ENCODE results near the gene DUSP14. TPM values are rescaled to one million over a fixed set of nuclear protein-coding genes. Genes with fewer than 3 reads are reported as not detected.
"Not testable (repeated sequence)": the region's sequence is repeated elsewhere in the genome, so short reads cannot be mapped to it uniquely, and the experiment has no call there.

Gene DUSP14, protein sequence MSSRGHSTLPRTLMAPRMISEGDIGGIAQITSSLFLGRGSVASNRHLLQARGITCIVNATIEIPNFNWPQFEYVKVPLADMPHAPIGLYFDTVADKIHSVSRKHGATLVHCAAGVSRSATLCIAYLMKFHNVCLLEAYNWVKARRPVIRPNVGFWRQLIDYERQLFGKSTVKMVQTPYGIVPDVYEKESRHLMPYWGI
- polyA plus RNA-seq (ENCODE audit: insufficient read length) = 13.4 TPM
- long read RNA-seq, donor 1, transcript DUSP14-206 (3 exons, 1,537 nt) = major isoform, 15 of 17 reads
- long read RNA-seq, donor 1, partial matches to known transcripts = 0 of 17 reads
- long read RNA-seq, donor 1, other reads (novel, unspliced or antisense) = 0 of 17 reads
- long read RNA-seq, donor 2, transcript DUSP14-206 (3 exons, 1,537 nt) = major isoform, 19 of 19 reads
- long read RNA-seq, donor 2, partial matches to known transcripts = 0 of 19 reads
- long read RNA-seq, donor 2, other reads (novel, unspliced or antisense) = 0 of 19 reads
- long read RNA-seq, donor 3, transcript DUSP14-206 (3 exons, 1,537 nt) = major isoform, 10 of 10 reads
- long read RNA-seq, donor 3, partial matches to known transcripts = 0 of 10 reads
- long read RNA-seq, donor 3, other reads (novel, unspliced or antisense) = 0 of 10 reads
- long read RNA-seq, donor 4 = 0 reads
- long read RNA-seq, donor 5, transcript DUSP14-206 (3 exons, 1,537 nt) = major isoform, 19 of 20 reads
- long read RNA-seq, donor 5, partial matches to known transcripts = 0 of 20 reads
- long read RNA-seq, donor 5, other reads (novel, unspliced or antisense) = 0 of 20 reads
- long read RNA-seq, donor 6, transcript DUSP14-206 (3 exons, 1,537 nt) = major isoform, 8 of 8 reads
- long read RNA-seq, donor 6, partial matches to known transcripts = 0 of 8 reads
- long read RNA-seq, donor 6, other reads (novel, unspliced or antisense) = 0 of 8 reads
- long read RNA-seq, donor 7, transcript DUSP14-206 (3 exons, 1,537 nt) = major isoform, 12 of 13 reads
- long read RNA-seq, donor 7, partial matches to known transcripts = 0 of 13 reads
- long read RNA-seq, donor 7, other reads (novel, unspliced or antisense) = 0 of 13 reads
- long read RNA-seq, donor 8, transcript DUSP14-206 (3 exons, 1,537 nt) = major isoform, 9 of 9 reads
- long read RNA-seq, donor 8, partial matches to known transcripts = 0 of 9 reads
- long read RNA-seq, donor 8, other reads (novel, unspliced or antisense) = 0 of 9 reads

DNA sequence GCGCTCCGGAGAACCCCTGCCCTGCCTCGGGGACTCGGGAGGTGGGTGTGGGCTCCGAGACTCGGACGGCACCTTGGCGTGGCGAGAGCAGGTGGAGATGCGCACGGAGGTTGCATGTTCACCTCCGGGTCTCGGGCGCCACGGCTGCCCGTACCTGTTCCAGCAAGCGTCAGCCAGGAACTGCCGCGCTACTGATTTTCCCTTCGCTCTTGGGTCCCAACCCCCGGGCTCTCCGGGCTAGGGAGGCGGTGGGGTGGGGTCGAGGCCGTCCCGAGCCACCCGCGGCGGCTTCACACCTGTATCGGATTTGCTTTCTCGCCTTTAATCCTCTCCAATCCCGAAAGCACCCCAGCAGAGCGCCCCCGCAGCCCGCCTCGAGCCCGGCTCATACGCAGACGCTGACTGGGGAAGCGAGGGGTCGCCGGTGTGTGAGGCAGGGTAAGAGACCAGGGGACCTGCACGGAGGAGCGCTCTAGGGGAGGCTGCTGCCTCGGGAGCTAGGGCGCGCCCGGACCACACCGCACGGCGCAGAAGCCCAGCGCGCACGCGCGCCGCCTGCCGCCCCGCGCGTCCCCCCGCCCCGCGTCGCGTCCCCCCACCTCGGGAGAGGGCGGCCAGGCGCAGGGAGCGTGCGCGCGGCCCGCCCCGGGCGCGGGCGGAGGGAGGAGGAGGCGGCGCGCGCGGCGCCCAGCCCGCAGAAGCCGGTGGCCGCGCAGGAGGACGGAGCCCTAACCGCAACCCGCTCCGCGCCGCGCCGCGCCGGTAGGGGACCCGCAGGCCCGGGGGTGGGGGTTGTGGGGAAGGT is at the start of gene DUSP14:
Gene DUSP14 (plus strand): TSS at position 695 of the 805 bp plus-strand sequence. CDS start 22,382 bp downstream, outside the sequence.
- DNase-seq = peak; percentile 80

DNA sequence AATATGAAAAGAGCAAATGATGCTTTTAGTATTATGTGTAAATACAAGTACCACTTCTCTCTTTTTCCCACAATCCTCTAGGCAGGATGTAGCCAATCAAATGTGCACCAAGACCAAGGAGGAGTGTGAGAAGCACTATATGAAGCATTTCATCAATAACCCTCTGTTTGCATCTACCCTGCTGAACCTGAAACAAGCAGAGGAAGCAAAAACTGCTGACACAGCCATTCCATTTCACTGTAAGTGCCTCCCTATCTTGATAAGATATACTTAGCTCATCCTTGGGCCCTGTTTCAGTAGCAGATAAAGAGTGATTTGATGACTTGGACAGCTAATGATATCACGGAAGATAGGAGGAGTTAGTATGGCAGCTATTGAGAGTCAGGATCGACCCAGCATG is 49.3 kb upstream of the DUSP14 start:
- no peak for DNase-seq

DNA sequence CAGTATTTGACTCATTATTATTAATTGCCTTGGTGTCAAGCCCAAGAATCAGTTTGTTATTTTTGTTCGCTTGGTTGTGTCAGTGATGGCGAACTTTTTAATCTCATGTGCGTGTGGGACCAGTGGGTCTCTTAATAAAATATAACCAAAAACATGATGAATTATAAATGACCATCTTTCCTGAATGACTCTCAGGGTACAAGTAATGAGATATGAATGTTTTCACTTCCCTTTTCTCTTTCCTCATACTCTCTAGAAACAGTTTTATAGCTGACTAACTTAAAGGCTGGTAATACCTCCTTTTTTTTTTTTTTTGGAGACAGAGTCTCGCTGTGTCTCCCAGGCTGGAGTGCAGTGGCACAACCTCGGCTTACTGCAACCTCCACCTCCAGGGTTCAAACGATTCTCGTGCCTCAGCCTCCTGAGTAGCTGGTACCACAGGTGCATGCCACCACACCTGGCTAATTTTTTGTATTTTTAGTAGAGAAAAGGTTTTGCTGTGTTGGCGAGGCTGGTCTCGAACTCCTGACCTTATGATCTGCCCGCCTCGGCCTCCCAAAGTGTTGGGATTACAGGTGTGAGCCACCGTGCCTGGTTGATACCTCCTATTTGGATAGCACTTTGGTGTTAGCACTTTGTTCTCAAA is 48.2 kb upstream of the DUSP14 start:
- not testable (repeated sequence) for DNase-seq

DNA sequence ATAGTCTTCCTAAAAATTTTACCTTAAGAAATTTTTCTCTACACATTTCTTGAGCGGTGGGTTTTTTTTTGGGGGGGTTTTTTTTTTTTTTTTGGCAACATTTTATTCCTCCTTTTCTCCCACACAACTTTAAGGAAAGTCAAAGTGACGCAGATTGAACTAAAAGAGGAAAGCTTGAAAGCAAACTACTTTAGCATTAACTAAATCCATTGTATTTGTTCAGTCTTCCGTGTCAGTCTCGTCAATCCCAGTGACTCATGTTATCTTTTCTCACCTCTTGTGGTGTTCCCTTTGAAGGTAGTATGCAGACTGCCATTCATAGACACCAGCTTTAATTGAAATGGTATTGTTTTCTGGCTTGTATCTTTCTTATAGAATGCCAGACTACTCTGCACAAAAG is 43.7 kb upstream of the DUSP14 start:
- no peak for DNase-seq

- DNase-seq = no peak
Measured at GRCh38 chr17:37447641-37448040, 42.0 kb upstream of the DUSP14 start.

DNA sequence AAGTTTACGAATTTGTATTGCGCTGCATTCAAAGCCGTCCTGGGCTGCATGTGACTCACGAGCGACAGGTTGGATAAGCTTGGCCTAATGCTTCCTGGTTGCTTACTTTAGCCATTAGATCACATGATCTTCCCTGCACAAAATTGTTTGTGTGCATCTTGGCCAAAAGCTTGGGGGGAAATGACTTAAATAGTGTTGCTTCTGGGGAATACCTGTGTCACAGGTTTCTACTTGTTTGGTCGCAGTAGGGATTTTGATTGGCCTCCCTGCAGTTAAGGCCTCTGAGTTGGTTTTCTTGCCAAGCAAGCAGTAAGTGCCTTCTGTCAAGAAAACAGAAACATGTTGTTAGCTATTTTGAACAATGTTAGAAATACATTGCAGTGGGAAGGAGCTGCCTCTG is 39.6 kb upstream of the DUSP14 start:
- DNase-seq = peak; percentile 12

GRCh38 chr17:37457801-37458200 is 31.9 kb upstream of the DUSP14 start:
- not testable (repeated sequence) for DNase-seq

GRCh38 chr17:37458805-37459204 is 30.9 kb upstream of the DUSP14 start:
- DNase-seq = no peak

GRCh38 chr17:37461668-37462067 is 28.0 kb upstream of the DUSP14 start:
- DNase-seq = no peak

DNA sequence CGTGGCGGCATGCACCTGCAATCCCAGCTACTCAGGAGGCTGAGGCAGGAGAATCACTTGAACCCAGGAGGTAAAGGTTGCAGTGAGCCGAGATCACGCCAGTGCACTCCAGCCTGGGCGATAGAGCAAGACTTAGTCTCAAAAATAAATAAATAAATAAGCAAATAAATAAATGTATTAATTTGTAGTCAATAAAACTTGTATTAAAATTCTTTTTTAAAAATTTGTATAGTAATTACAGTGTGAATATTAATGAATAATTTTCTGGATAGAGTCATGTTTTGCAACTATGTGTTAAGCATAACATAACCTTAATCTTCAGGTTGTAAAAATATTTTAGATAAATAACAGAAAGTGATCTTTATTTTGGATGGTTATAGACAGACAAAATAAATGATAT is 27.2 kb upstream of the DUSP14 start:
- DNase-seq = no peak

GRCh38 chr17:37463039-37463438 is 26.7 kb upstream of the DUSP14 start:
- DNase-seq = no peak

DNA sequence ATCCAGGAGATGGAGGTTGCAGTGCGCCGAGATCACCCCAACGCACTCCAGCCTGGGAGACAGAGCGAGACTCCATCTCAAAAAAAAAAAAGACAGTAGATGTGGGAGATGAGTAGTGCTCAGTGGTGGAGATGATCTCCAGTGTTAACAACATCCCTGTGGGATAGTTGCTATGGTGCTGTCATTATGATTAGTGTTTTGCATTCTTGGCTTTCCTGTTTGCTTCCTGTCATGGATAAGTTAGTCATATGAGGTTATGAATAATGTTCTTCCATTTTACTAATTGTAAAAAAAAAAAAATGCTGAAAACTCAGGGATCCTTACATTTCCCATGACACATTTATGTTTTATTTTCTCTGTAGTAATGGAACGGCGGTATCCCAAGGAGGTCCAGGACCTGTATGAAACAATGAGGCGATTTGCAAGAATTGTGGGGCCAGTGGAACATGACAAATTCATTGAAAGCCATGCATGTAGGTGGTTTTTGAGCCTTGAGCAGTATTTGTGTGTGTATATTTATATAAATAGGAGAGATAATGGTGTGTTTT is 24.5 kb upstream of the DUSP14 start:
- DNase-seq = no peak

- no peak for DNase-seq
Measured at GRCh38 chr17:37466471-37466870, 23.2 kb upstream of the DUSP14 start.

GRCh38 chr17:37470181-37470580 is 19.5 kb upstream of the DUSP14 start:
- no peak for DNase-seq

DNA sequence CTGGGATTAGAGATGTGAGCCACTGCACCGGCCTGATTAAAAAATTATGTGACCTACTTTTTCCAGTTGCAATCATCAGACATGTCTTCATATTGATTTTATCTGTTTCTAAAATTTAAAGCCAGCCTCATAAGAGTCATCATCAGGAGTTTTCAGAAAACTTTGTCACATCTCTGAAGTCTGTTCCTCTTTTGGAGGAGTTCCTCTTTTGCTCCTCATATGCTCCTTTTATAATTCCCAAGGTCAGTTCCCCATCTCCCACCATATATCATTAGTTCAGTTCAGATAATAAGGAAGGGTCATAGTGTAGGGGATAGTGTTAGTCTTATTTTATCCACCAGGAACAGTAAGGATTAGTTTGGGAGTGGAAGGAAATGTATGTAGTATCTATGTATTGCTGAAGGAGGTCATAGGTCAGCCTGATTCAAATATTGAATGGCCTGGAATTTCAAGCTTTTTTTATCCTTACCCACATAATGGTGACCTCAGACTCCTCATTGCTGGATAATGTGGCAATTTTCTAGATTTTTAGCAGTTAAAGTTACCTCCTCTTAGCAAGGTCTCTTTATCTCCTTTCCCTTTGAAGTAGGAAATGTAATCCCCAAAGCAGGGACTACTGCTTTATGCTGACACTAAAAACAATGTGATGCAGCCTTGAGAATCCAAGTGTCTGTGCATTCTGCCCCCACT is 13.8 kb upstream of the DUSP14 start:
- no peak for DNase-seq

- DNase-seq = no peak
Measured at GRCh38 chr17:37476431-37477120, 13.1 kb upstream of the DUSP14 start.

GRCh38 chr17:37478187-37478586 is 11.5 kb upstream of the DUSP14 start:
- no peak for DNase-seq

- DNase-seq = no peak
Measured at GRCh38 chr17:37479025-37479424, 10.7 kb upstream of the DUSP14 start.

- no peak for DNase-seq
Measured at GRCh38 chr17:37480427-37480826, 9.3 kb upstream of the DUSP14 start.
